Measurements from ENCODE around the gene RCCD1.

GRCh38 chr15:91001209-91001608 lies 46.5 kb downstream of the RCCD1 start:
- no peak for TF ChIP-seq MECOM (CRISPR knock-in tag; IDR thresholded peaks at IDR 0.05)
- TF ChIP-seq, protein P1, sequence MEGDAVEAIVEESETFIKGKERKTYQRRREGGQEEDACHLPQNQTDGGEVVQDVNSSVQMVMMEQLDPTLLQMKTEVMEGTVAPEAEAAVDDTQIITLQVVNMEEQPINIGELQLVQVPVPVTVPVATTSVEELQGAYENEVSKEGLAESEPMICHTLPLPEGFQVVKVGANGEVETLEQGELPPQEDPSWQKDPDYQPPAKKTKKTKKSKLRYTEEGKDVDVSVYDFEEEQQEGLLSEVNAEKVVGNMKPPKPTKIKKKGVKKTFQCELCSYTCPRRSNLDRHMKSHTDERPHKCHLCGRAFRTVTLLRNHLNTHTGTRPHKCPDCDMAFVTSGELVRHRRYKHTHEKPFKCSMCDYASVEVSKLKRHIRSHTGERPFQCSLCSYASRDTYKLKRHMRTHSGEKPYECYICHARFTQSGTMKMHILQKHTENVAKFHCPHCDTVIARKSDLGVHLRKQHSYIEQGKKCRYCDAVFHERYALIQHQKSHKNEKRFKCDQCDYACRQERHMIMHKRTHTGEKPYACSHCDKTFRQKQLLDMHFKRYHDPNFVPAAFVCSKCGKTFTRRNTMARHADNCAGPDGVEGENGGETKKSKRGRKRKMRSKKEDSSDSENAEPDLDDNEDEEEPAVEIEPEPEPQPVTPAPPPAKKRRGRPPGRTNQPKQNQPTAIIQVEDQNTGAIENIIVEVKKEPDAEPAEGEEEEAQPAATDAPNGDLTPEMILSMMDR (IDR thresholded peaks at IDR 0.05 in 2 of 3, conservative IDR thresholded peaks at IDR 0.05 in 1 of 3; ENCODE audit: insufficient read depth in 2 of 3, low read depth in 1 of 3, low read length in 3 of 3), result no peak
- no peak for TF ChIP-seq ZNF592 (IDR thresholded peaks at IDR 0.05)
- TF ChIP-seq MTA1 (IDR thresholded peaks at IDR 0.05; ENCODE audit: borderline replicate concordance), result no peak
- TF ChIP-seq ZSCAN29 (IDR thresholded peaks at IDR 0.05), result no peak

Measured in K562 (cell line).